ENCODE measurements around the gene TSPAN14. TPM values are rescaled to one million over a fixed set of nuclear protein-coding genes. Genes with fewer than 3 reads are reported as not detected.
A peak's percentile ranks its signal among the peaks of the same experiment; 100 is the strongest.

The TSPAN14 gene
- total and polyA plus RNA-seq, 2 of the 13 experiments (the other 11 are each of a cell fraction or from before 2014, with no cell fraction given) = 24.1 to 80.6 TPM

GRCh38 chr10:80497187-80498077 lies 43.3 kb downstream of the TSPAN14 start (continued):
- TF ChIP-seq AFF4 (CRISPR knock-in tag; IDR thresholded peaks at IDR 0.05) = no peak
- no peak for TF ChIP-seq ZNF878 (CRISPR knock-in tag; IDR thresholded peaks at IDR 0.05)
- no peak for TF ChIP-seq STAG1 (CRISPR knock-in tag; IDR thresholded peaks at IDR 0.05)
- no peak for TF ChIP-seq NFYB (CRISPR knock-in tag; IDR thresholded peaks at IDR 0.05)
- no peak for TF ChIP-seq TBX2 (CRISPR knock-in tag; IDR thresholded peaks at IDR 0.05; ENCODE audit: borderline replicate concordance)
- no peak for TF ChIP-seq ZSCAN21 (CRISPR knock-in tag; IDR thresholded peaks at IDR 0.05; ENCODE audit: borderline replicate concordance)
- TF ChIP-seq AHR (CRISPR knock-in tag; IDR thresholded peaks at IDR 0.05) = no peak
- TF ChIP-seq POLR2A (IDR thresholded peaks at IDR 0.05; ENCODE audit: insufficient read depth in 1 of 2, low read depth in 2 of 2, low read length in 2 of 2) = 0 out of 4 replicates have a peak, but pooled peaks of 1 of the 2 experiments have one; percentile 27
- no peak for TF ChIP-seq ZNF691 (CRISPR knock-in tag; IDR thresholded peaks at IDR 0.05; ENCODE audit: borderline replicate concordance, low read depth)
- TF ChIP-seq HNRNPLL (IDR thresholded peaks at IDR 0.05; ENCODE audit: low read depth, low read length, poor library complexity, severe bottlenecking) = no peak
- TF ChIP-seq RERE (CRISPR knock-in tag; IDR thresholded peaks at IDR 0.05; ENCODE audit: low read depth) = no peak
- TF ChIP-seq ZFY (CRISPR knock-in tag; IDR thresholded peaks at IDR 0.05) = peak; percentile 38; the same call in 1 of the 2 replicates
- no peak for TF ChIP-seq ZNF333 (CRISPR knock-in tag; IDR thresholded peaks at IDR 0.05; ENCODE audit: borderline replicate concordance)
- TF ChIP-seq ZNF160 (CRISPR knock-in tag; IDR thresholded peaks at IDR 0.05) = no peak
- TF ChIP-seq EZH2 (conservative IDR thresholded peaks at IDR 0.05; ENCODE audit: low read depth, low read length) = no peak
- 0 out of 2 replicates have a peak, but pooled peaks have one; percentile 8 for TF ChIP-seq HDAC2 (CRISPR knock-in tag; IDR thresholded peaks at IDR 0.05)
- no peak for TF ChIP-seq PHF21A (CRISPR knock-in tag; IDR thresholded peaks at IDR 0.05)
- no peak for TF ChIP-seq ZNF879 (CRISPR knock-in tag; IDR thresholded peaks at IDR 0.05)
